GM19238 (cell line): Measurements from ENCODE around the gene BCLAF1.
A peak's percentile ranks its signal among the peaks of the same experiment; 100 is the strongest.

Source experiments
- DNase-seq: peaks from one replicate; pipeline ENCODE4 v3.0.0; 2011; ENCODE audit warnings: low spot score; ENCODE audit not compliant: insufficient read length

Gene BCLAF1

GRCh38 chr6:136289579-136290409 is at the start of gene BCLAF1:
Gene BCLAF1, minus strand, starts transcription at chr6:136289846. Its CDS starts 9,980 bp downstream, at chr6:136279866.
- DNase-seq: peak; percentile 74

- DNase-seq: no peak
These were observed 48.8 kb upstream of the BCLAF1 start for GRCh38 chr6:136338486-136338885.

GRCh38 chr6:136337606-136338005 is 48.0 kb upstream of the BCLAF1 start:
- DNase-seq: no peak

GRCh38 chr6:136337121-136337520 is 47.5 kb upstream of the BCLAF1 start:
- DNase-seq: no peak

GRCh38 chr6:136335736-136336363 is 46.2 kb upstream of the BCLAF1 start:
- DNase-seq: no peak

GRCh38 chr6:136334853-136335252 is 45.2 kb upstream of the BCLAF1 start:
- DNase-seq: no peak

GRCh38 chr6:136334465-136334846 is 44.8 kb upstream of the BCLAF1 start:
- DNase-seq: no peak

- DNase-seq: no peak
These were observed 44.3 kb upstream of the BCLAF1 start for GRCh38 chr6:136333824-136334464.

GRCh38 chr6:136331461-136331860 is 41.8 kb upstream of the BCLAF1 start:
- DNase-seq: no peak

GRCh38 chr6:136330634-136331033 is 41.0 kb upstream of the BCLAF1 start:
- DNase-seq: no peak

GRCh38 chr6:136326038-136326553 is 36.5 kb upstream of the BCLAF1 start:
- DNase-seq: no peak

- no peak for DNase-seq
These were observed 35.2 kb upstream of the BCLAF1 start for GRCh38 chr6:136324686-136325380.

GRCh38 chr6:136323431-136324112 is 33.9 kb upstream of the BCLAF1 start:
- no peak for DNase-seq

GRCh38 chr6:136319732-136320131 is 30.1 kb upstream of the BCLAF1 start:
- DNase-seq: no peak

GRCh38 chr6:136318676-136319075 is 29.0 kb upstream of the BCLAF1 start:
- DNase-seq: no peak

GRCh38 chr6:136317971-136318370 is 28.3 kb upstream of the BCLAF1 start:
- no peak for DNase-seq

GRCh38 chr6:136317021-136317694 is 27.5 kb upstream of the BCLAF1 start:
- DNase-seq: peak; percentile 4

GRCh38 chr6:136315594-136315993 is 25.9 kb upstream of the BCLAF1 start:
- DNase-seq: no peak

GRCh38 chr6:136312975-136313374 is 23.3 kb upstream of the BCLAF1 start:
- no peak for DNase-seq

GRCh38 chr6:136309729-136310311 is 20.2 kb upstream of the BCLAF1 start:
- DNase-seq: no peak
